Cardiac muscle cell (in vitro differentiated cells and primary cell): ENCODE data around the gene CHST13. TPM values are rescaled to one million over a fixed set of nuclear protein-coding genes. Genes with fewer than 3 reads are reported as not detected.

Experiments
- DNase-seq, 2 donors: peaks; one replicate each; pipeline versions ENCODE4 v3.0.0 to v3.0.0-alpha.2; 2010 to 2017; ENCODE audit warnings: low read depth in 1 of 2, low spot score in 1 of 2
- H3K27ac ChIP-seq: fragments of 200-600 bp; sonication (generic); 2 replicates; pipeline ENCODE4 v1.5.1; 2016
- H3K27me3 ChIP-seq: fragments of 200-600 bp; sonication (generic); 2 replicates; pipeline ENCODE4 v1.6.0; 2016; ENCODE audit warnings: control low read depth
- H3K36me3 ChIP-seq: fragments of 200-600 bp; sonication (generic); 2 replicates; pipeline ENCODE4 v1.5.1; 2016; ENCODE audit warnings: control low read depth
- H3K4me1 ChIP-seq: fragments of 200-600 bp; sonication (generic); 2 replicates; pipeline ENCODE4 v1.8.1; 2017; ENCODE audit warnings: low read depth, mild to moderate bottlenecking, mixed run types
- H3K4me3 ChIP-seq: fragments of 200-600 bp; sonication (generic); 2 replicates; pipeline ENCODE4 v1.5.1; 2016; ENCODE audit warnings: mild to moderate bottlenecking
- H3K9me3 ChIP-seq: fragments of 200-600 bp; sonication (generic); 2 replicates; pipeline ENCODE4 v1.5.1; 2017; ENCODE audit warnings: low read depth, mild to moderate bottlenecking, control low read depth
- polyA plus RNA-seq: library from polyadenylated mRNA; unstranded; fragments of >200 nt; fragmentation: Nextera tagmentation; extraction: Ambion mirVana; gene quantifications from 2 replicates; pipeline ENCODE4 v1.2.1, GENCODE V29; 2016
- total RNA-seq: library from RNA; depleted of rRNA; stranded (reverse); fragments of >200 nt; gene quantifications from 2 replicates; pipeline ENCODE4 v1.2.3, GENCODE V29; 2016
- TF ChIP-seq, protein P1 (sequence below): IDR thresholded peaks from 2 replicates; pipeline ENCODE4 v1.5.1; 2012; ENCODE audit warnings: low read depth, mild to moderate bottlenecking, low read length

The CHST13 gene
- total and polyA plus RNA-seq, 2 experiments from 2014 or later = 0.89 to 1.8 TPM

- Histone ChIP-seq H3K4me3 (no peak overlapping the region), H3K4me1 (no peaks in the 10 kb centered on the region), H3K36me3 (no peaks in the 10 kb centered on the region), H3K9me3 (no peaks in the 10 kb centered on the region), H3K27ac (no peak overlapping the region), H3K27me3 (no peaks in the 10 kb centered on the region)
- TF ChIP-seq, protein P1, sequence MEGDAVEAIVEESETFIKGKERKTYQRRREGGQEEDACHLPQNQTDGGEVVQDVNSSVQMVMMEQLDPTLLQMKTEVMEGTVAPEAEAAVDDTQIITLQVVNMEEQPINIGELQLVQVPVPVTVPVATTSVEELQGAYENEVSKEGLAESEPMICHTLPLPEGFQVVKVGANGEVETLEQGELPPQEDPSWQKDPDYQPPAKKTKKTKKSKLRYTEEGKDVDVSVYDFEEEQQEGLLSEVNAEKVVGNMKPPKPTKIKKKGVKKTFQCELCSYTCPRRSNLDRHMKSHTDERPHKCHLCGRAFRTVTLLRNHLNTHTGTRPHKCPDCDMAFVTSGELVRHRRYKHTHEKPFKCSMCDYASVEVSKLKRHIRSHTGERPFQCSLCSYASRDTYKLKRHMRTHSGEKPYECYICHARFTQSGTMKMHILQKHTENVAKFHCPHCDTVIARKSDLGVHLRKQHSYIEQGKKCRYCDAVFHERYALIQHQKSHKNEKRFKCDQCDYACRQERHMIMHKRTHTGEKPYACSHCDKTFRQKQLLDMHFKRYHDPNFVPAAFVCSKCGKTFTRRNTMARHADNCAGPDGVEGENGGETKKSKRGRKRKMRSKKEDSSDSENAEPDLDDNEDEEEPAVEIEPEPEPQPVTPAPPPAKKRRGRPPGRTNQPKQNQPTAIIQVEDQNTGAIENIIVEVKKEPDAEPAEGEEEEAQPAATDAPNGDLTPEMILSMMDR = no peak
- DNase-seq = peak in 1 of 2 donors; percentile 16
Measured at GRCh38 chr3:126541628-126542339, 17.8 kb downstream of the CHST13 start.

- no peak for DNase-seq
- peaks cover 5% of the 10 kb centered on the region for H3K4me1 ChIP-seq
- no peaks in the 10 kb centered on the region for H3K9me3 ChIP-seq
- no peaks in the 10 kb centered on the region for H3K36me3 ChIP-seq
- H3K27me3 ChIP-seq = no peaks in the 10 kb centered on the region
- no peak overlapping the region for H3K27ac ChIP-seq
- H3K4me3 ChIP-seq = no peak overlapping the region
- TF ChIP-seq, protein P1 = no peak
Measured at GRCh38 chr3:126542340-126543241, 18.6 kb downstream of the CHST13 start.

- no peaks in the 10 kb centered on the region for H3K36me3 ChIP-seq
- H3K27ac ChIP-seq = no peak overlapping the region
- H3K4me3 ChIP-seq = no peak overlapping the region
- TF ChIP-seq, protein P1 = no peak
- H3K9me3 ChIP-seq = no peaks in the 10 kb centered on the region
- peaks cover 6% of the 10 kb centered on the region for H3K4me1 ChIP-seq
- DNase-seq = no peak
- H3K27me3 ChIP-seq = no peaks in the 10 kb centered on the region
Measured at GRCh38 chr3:126543457-126544061, 19.6 kb downstream of the CHST13 start.

- TF ChIP-seq, protein P1 = no peak
- no peak for DNase-seq
Measured at GRCh38 chr3:126544596-126545281, 20.8 kb downstream of the CHST13 start.

DNA sequence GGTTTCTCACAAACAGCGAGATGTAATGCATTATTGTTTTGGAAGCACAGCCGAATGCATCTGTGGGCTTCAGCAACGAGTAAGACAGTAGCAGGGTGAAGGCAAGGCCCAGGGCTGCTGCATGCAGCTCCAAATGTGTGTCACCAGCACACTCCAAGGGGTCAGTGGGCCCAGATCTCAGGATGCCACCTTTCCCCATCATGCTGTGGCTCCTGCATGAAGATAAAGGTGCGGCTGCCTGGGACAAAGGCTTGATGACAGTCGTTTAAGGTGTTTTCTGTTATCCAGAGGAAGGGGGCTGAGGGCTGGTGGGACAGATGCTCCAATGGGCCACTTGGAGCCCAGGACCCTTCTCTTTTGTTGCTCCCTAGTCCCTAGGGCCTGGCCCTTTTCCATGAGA is 21.6 kb downstream of the CHST13 start:
- Histone ChIP-seq H3K27me3 (no peaks in the 10 kb centered on the region), H3K9me3 (no peaks in the 10 kb centered on the region), H3K36me3 (no peaks in the 10 kb centered on the region), H3K4me3 (no peak overlapping the region), H3K27ac (no peak overlapping the region), H3K4me1 (peaks cover 6% of the 10 kb centered on the region)
- no peak for DNase-seq
- TF ChIP-seq, protein P1 = no peak

More at GRCh38 chr3:126544596-126545281, 20.8 kb downstream of the CHST13 start:
- Histone ChIP-seq H3K27me3 (no peaks in the 10 kb centered on the region), H3K4me3 (no peak overlapping the region), H3K9me3 (no peaks in the 10 kb centered on the region), H3K27ac (no peak overlapping the region), H3K36me3 (no peaks in the 10 kb centered on the region), H3K4me1 (peaks cover 6% of the 10 kb centered on the region)
